ENCODE results near the gene CDH13.

- TF ChIP-seq CTCF (conservative IDR thresholded peaks at IDR 0.05; ENCODE audit: low read length) (no peak), EZH2phosphoT487 (IDR thresholded peaks at IDR 0.05; ENCODE audit: borderline replicate concordance, low read depth, low read length) (no peak)
Measured at GRCh38 chr16:82892324-82892723, 265.6 kb downstream of the CDH13 start.

Data from OCI-LY7 (cell line).